NT2/D1 (cell line): ENCODE data around the gene TMOD1.

Experiments used
- YY1 ChIP-seq: IDR thresholded peaks from 2 replicates; pipeline ENCODE4 v1.6.1; 2011; ENCODE audit not compliant: insufficient read length, insufficient read depth
- ZNF274 ChIP-seq: IDR thresholded peaks from 2 replicates; pipeline ENCODE4 v1.6.1; 2011; ENCODE audit warnings: mild to moderate bottlenecking, low read depth, low read length

GRCh38 chr9:97545486-97545885 is 44.0 kb downstream of the TMOD1 start:
- no peak for TF ChIP-seq ZNF274
- TF ChIP-seq YY1: no peak
